Forelimb muscle (tissue), 1 donor: ENCODE data around the gene ASAP3. TPM values are rescaled to one million over a fixed set of nuclear protein-coding genes. Genes with fewer than 3 reads are reported as not detected.
"Not testable (repeated sequence)": the region's sequence is repeated elsewhere in the genome, so short reads cannot be mapped to it uniquely, and the experiment has no call there.

Experiments
- DNase-seq: peaks from one replicate; pipeline ENCODE4 v3.0.0-alpha.2; 2013; ENCODE audit warnings: low read depth
- polyA plus RNA-seq: library from polyadenylated mRNA; unstranded; fragments of 120-200 nt; gene quantifications from one replicate; pipeline ENCODE4 v1.2.1, GENCODE V29; 2013; ENCODE audit not compliant: insufficient read length

Gene ASAP3
- polyA plus RNA-seq, 1 donor = 49.8 TPM

DNA sequence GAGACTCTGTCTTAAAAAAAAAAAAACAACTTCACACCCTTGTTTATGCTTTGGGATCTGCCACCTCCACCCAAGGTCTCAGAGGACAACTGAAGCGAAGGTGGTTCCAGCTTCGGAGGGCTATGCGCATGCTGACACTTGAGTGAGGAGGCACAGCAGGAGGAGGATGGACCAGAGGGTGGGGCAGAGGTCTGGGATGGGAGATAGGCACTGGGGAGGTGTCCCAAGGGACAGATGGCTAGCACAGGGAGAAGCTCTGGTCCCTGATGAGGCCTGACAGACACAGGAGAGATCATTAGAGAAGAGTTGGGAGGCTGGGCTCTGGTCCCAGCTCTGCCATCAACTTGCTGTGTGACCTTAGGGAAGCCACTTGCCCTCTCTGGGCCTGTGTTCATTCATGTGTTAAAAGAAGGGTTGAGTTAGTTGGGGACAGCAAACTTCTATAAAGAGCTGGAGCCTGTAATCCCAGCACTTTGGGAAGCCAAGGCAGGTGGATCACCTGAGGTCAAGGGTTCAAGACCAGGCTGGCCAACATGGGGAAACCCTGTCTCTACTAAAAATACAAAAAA is 30.2 kb upstream of the ASAP3 start:
- no peak for DNase-seq

DNA sequence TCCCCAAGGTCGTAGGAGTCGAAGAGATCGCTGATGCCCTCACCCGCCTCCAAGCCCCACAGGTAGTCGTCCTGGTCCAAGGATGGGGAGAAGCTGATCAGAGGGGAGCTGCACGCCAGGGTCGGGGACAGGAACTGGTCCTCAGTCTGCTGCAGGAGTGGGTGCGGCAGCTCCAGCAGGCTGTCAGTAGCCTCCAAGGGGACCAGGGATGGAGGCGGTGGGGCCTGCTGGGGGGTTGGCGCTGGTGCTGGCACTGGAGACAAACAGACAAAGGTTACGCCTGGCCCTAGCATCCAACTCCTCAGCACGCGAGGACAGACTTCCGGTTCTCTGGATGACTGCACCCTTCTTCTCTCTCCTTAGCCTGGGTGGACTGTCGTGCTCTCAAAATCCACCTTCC is 25.9 kb upstream of the ASAP3 start:
- no peak for DNase-seq

DNA sequence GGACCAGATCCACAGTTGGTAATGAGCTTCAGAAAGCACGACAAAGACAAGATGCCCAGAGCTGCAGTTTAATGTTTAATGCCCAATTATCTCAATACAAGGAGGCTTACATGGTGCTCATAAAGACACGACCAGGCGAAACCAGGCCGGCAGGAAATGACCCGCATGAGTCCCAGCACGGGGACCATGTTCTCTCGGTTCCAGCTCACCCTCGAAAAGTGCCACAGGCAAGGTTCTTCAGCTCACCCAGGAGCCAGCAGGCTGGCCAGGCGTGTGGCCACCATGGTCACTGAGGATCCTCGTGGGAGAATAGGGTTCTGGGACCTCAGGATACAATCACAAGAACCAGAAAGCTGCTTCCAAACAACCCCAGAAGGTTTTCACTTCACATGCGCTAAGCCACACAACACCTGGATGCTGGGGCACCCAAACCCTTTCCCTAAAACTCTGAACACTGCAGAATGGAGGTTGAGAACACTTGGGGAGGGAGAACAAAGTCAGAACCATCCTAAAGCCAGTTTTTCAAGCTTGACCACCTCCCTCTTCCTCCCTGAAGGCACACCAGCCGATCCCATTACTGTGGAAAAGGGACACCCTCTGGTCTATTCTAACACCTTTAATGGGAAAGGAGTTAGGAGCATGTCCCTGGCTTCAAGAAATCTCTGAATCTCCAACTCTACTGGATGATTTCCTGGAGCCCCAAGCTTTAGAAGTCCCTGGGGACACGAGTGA is 22.6 kb upstream of the ASAP3 start:
- no peak for DNase-seq

DNA sequence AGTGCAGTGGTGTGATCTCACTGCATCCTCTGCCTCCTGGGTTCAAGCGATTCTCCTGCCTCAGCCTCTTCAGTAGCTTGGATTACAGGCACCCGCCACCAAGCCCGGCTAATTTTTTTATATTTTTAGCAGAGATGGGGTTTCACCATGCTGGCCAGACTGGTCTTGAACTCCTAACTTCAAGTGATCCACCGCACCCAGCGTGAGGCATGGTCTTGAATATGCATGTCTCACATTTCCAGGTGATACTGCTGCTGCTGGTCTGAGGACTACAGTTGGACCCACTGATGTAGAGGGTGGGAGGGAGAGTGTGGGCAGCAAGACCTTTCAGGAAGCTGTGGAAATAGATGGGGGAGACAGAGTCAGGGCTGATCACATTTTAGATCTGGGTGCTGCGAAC is 21.9 kb upstream of the ASAP3 start:
- no peak for DNase-seq

DNA sequence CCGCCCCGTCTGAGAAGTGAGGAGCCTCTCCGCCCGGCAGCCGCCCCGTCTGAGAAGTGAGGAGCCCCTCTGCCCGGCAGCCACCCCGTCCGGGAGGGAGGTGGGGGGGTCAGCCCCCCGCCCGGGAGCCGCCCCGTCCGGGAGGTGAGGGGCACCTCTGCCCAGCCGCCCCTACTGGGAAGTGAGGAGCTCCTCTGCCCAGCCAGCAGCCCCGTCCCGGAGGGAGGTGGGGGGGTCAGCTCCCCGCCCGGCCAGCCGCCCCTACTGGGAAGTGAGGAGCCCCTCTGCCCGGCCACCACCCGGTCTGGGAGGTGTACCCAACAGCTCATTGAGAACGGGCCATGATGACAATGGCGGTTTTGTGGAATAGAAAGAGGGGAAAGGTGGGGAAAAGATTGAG is 20.2 kb upstream of the ASAP3 start:
- DNase-seq = not testable (repeated sequence)

DNA sequence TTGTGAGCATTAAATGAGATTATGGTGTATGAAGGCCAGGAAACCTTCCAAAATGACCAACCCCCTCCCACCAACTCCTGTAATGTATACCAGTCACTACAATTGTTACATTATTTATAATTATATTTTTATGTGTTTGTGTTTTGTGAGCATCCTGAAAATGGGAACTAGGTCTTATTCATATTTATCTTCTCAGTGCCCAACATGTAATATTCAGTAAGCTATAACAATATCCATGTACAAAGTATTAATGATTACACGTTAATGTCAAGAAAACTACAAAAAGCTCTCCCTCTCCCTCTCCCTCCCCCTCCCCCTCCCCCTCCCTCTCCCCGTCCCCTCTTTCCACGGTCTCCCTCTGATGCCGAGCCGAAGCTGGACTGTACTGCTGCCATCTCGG is 19.0 kb upstream of the ASAP3 start:
- no peak for DNase-seq

DNA sequence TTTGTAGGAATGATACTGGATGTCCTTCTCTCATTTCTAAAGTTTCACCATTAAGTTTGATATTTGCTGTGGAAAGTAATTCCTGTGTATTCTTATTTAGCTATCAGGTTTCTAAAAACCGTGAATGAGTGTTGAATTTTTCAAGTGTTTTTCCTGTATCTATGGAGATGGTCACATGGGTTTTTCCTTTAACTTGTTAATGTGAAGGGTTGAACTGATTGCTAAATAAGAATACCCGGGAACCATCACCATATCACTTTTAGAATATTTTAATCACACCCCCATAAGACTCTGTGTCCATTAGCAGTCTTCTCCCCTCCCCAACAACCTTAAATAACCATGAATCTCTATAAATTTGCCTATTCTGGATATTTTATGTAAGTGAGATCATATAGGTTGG is 16.5 kb upstream of the ASAP3 start:
- DNase-seq = no peak

DNA sequence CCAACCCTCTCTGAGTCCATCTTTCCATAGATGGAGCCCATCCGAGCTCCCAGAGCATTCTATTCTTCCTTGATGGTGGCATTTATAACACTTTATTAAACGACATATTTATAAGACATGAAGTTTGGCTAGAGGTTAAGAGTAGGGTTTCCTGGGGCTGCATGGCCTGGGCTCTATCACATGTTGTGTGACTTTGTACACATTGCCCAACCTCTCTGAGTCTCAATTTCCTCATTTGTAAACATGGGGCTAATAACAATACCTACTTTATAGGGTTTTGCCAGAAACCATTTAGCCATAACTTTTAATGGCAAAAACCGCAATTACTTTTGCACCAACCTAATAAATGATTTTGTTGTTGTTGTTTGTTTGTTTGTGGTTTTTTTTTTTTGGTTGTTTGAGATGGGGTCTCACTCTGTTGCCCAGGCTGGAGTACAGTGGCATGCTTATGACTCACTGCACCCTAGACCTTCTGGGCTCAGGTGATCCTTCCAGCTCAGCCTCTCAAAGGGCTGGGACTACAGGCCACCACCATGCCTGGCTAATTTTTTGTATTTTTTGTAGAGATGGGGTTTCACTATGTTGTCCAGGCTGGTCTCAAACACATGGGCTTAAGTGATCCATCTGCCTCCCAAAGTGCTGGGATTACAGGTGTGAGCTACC is 13.9 kb upstream of the ASAP3 start:
- DNase-seq = no peak

DNA sequence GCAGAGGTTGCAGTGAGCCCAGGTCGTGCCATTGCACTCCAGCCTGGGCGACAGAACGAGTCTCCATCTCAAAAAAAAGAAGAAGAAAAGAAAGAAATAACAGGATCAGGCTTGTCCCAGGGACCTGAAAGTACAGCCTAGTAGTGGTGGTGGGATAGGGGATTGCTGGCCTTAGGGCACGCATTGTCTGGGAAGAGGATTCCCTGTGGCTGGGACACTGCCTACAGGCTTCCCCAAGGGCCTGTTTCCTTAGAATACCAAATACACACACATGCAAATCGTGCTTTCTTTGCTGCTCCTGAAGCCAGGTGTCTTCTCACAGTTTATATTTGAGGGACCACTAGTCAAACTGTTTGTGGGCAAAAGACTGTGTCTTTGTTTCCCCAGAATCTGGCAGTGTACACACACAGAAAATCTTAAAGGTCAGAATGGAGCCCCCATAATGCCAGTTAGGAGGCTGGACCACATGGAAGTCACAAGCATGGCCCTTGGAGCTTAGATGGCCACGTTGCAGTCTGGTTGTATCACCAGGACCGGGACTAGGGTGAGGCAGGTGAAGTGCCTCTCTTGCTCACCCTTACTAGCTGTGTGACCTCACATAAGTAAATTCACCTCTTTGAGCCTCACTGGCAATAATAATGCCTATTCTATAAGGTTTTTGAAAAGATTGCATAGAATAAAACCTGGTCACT is 12.7 kb upstream of the ASAP3 start:
- DNase-seq = no peak

DNA sequence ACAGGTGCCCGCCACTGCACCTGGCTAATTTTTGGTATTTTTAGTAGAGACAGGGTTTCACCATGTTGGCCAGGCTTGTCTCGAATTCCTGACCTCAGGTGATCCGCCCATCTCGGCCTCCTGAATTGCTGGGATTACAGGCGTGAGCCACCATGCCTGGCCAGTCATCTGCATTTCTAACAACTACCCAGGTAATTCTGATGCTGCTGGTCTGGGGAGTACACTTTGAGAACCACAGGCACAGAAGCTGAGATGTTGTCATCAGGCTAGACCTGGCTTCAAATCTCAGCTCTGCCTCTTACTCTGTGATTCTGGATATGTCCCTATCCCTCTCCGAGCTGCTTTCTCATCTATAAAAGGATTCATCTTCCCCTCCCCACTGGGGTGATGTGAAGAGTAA is 10.9 kb upstream of the ASAP3 start:
- DNase-seq = not testable (repeated sequence)

DNA sequence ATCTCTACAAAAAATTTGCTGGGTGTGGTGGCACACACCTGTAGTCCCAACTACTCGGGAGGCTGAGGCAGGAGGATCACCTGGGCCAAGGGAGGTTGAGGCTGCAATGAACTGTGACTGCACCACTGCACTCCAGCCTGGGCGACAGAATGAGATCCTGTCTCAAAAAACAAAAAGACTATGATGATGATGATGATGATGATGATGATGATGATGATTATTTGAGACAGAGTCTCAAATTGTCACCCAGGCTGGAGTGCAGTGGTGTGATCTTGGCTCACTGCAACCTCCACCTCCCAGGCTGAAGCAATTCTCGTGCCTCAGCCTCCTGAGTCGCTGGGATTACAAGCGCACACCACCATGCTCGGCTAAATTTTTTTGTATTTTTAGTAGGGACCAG is 8.8 kb upstream of the ASAP3 start:
- DNase-seq = not testable (repeated sequence)

DNA sequence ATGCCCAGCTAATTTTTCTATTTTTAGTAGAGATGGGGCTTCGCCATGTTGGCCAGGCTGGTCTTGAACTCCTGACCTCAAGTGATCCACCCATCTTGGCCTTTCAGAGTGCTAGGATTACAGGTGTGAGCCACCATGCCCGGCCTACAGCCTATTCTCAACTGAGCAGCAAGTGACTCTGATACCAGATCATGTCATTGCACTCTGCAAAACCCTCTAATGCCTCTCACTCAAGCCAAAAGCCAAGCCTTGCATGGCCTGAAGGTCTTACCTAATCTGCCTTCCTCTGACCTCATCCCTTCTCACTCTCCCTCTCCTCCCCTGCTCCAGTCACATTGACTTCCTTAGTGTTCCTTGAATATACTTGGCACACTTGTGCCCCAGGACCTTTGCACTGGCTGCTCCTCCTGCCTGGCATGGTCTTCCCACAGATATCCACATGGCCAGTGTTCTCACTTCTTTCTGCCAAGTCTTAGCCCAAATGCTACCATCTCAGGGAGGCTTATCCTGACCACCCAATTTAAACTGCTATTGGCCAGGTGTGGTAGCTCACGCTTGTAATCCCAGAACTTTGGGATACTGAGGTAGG is 8.2 kb upstream of the ASAP3 start:
- no peak for DNase-seq

DNA sequence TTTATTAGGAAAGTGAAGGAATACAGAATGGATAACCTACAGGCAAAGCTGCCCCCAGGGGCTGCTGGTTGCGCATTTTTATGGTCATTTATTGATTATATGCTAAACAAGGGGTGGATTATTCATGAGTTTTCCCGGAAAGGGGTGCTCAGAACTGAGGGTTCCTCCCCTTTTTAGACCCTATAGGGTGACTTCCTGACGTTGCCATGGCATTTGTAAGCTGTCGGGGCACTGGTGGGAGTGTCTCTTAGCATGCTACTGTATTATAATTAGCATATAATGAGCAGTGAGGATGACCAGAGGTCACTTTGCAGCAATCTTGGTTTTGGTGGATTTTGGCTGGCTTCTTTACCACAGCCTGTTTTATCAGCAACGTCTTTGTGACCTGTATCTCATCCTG is 5.9 kb upstream of the ASAP3 start:
- no peak for DNase-seq

DNA sequence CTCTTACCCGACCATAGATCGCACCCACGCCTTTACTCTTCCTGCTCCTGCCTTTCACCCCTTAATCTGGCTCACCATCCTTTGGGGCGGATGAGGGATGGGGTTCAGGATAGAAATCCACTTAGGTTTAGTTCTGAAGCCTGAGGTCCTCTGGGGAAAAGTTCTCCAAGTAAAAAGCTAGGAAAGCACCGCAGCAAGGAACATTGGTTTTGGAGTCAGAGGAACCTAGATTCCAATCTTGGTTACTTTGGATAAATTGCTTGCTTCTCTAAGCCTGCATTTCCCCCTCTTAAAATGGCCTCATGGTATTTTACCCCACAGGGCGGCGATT is 988 bp upstream of the ASAP3 start:
- no peak for DNase-seq

DNA sequence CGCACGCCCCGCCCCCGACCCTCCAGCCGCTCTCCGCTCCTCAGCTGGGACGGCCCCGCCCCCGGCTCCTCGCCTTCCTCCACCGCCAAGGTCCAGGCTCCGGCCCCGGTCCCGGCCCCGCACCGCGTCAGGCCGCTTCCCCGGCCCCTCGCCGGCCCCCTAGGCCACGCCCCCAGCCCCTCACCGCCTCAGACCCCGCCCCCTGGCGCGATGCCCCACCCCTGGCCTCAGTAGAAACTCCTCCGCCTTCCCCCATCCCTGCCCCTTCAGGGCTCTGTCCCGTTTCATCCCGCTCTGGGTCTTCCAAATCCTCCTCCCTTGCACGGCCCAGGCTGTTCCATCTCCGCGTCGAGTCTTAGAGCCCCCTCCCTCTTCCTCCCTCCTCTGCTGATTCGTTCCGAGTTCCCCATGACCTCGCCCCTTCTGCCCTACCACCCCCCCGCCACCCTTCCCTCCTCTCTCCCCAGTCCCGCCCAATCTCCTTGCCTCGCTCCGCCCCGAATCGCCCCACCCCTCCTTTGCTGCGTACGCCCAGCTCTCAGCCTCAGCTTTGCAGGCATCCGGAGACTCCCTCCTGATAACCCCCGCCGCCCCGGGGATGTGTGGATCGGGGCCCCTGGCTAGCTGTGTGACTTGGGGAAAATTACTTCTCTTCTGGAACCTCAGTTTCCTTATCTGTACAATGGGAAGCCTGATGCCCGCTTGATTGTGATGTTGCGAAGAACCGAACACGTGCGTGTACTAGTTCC is 448 bp upstream of the ASAP3 start:
- peak; percentile 81 for DNase-seq

DNA sequence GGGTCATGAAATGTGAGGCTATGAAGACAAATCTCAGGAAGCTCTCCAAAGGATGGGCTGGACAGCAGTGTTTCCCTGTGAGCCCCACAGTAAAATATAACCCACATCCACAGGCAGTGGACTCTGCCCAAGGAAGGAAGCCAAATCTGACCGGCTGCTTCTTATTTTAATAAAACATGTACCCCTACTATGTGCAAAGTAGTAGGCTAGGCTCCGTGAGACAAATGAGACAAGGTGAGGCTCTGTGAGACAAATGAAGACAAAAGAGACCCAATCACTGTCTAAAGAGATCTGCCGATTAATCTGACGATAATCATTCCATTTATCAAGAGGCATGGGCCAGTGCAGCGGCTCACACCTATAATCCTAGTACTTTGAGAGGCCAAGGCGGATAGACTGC is 2.1 kb downstream of the ASAP3 start:
- DNase-seq = no peak

DNA sequence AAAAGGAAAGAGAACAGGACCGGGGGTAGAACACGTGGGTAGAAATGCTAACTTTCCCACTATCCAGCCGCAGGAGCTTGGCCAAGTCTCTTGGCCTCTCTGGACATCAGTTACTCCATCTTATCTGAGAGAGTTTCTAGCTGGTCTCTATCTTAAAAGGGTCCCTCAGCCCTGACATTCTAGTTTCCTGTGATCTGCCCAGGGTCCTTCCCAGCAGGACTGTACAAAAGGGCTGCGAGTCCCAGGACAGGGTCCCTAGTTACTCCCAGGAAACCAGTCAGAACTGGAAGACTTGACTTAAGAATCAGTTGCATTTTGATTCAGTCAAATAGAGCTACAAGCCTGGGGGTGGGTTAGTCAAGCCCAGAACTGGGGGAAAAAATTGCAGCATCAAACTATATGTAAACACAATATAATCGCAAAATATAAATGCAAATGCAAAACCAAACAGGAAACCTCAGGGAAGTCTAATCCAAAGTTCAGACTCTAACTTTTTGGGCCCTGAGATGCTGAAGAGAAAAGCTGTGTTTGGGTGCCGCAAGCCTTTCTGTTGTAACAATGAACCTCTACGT is 2.9 kb downstream of the ASAP3 start:
- no peak for DNase-seq

DNA sequence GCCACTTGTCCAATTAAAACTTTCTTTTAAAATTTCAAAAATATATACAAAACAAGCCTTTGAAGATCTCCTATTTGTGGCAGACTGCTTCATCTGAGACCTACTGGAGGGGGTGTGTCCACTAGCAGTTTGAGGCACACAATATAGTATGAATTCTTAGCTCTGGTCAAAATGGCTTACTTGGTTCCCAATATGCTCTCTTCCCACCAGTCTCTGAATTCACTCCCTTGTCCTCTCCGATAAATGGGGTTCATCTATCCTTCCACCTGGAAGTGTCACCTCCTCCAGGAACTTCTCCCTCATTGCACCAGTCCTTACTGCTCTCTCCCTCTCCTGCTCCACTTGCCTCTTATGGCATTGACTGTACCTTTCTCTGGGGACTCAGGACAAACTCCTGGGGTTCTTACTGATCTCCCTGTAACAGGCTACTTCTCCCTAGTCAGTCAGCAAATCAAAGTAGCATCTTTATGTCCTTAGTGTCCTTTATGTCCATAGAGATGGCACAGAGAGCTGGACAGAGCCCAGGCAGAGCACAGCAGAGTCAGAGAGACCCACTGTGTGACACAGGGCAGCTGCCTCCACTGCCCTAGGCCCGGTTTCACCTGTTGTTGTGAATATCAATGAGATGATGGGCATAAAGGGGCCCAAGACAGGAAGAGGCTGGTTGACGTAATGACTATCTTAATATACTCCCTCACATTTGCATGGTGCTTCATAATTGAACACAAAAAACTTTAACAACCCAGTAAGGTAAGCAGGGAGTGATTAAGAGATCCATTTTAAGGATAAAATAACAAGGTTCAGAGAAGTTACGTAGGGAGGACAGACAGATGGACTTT is 3.6 kb downstream of the ASAP3 start:
- no peak for DNase-seq

DNA sequence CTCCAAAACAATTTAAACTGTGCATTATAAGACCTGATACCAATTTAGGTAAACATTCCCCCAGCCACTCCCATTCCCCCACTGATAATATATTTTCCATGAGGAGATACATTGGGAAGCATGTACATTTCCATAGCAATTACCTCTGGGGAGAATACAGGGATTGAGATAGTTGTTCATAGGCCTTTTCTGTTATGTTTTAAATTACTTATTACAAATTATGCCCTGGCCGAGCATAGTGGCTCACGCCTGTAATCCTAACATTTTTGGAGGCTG is 4.4 kb downstream of the ASAP3 start:
- no peak for DNase-seq

DNA sequence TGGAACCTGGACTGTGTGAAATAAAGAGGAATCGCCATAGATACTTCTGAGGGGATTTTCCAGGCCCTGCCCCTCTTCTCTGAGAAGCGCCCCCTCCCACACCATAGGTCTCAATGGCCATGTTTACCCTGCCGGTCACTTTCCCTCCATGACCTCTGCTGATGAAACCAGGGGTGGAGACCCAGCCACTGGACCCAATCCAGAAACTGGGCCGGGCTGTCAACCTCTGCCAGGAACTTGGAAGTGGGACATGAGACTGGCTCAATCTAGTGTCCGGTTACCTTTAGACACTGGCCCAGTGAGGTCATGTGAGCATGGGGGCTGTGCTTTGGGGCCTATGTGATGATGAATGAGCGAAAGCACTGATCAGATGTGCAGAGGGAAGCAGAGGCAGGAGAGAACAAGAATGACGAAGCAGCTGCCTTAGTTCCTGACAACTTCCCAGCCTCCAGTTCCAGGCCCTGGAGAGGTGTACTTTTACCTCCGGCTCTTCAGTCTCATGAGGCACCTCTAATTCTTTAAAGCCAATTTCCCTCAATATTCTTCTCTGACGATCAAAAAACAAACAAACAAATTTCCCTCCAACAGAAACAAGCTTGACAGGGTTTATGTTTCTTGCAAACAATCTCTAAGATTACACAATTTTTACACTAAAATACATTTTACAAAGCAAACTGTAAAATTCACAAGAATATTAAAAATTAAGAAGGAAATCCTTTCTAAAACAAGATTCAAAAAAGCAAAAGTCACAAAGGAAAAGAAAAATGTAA is 4.9 kb downstream of the ASAP3 start:
- no peak for DNase-seq
